ENCODE measurements around the gene ADIG.

Gene ADIG

GRCh38 chr20:38602185-38602581, 21.2 kb downstream of the ADIG start:
- DNase-seq (ENCODE audit: low spot score), result no peak

GRCh38 chr20:38603286-38603685, 22.3 kb downstream of the ADIG start:
- no peak for DNase-seq (ENCODE audit: low spot score)

GRCh38 chr20:38604873-38605303, 23.9 kb downstream of the ADIG start:
- no peak for DNase-seq (ENCODE audit: low spot score)

- DNase-seq (ENCODE audit: low spot score), result no peak
Observed at GRCh38 chr20:38607351-38607750, 26.4 kb downstream of the ADIG start.

GRCh38 chr20:38608188-38608587, 27.2 kb downstream of the ADIG start:
- DNase-seq (ENCODE audit: low spot score), result no peak

GRCh38 chr20:38609815-38610214, 28.8 kb downstream of the ADIG start:
- DNase-seq (ENCODE audit: low spot score), result no peak

- no peak for DNase-seq (ENCODE audit: low spot score)
Observed at GRCh38 chr20:38610521-38610920, 29.5 kb downstream of the ADIG start.

- no peak for DNase-seq (ENCODE audit: low spot score)
Observed at GRCh38 chr20:38612751-38613515, 31.9 kb downstream of the ADIG start.

- no peak for DNase-seq (ENCODE audit: low spot score)
Observed at GRCh38 chr20:38615283-38615682, 34.3 kb downstream of the ADIG start.

GRCh38 chr20:38616457-38616856, 35.5 kb downstream of the ADIG start:
- DNase-seq (ENCODE audit: low spot score), result no peak

GRCh38 chr20:38617011-38617829, 36.2 kb downstream of the ADIG start:
- no peak for DNase-seq (ENCODE audit: low spot score)

- no peak for DNase-seq (ENCODE audit: low spot score)
Observed at GRCh38 chr20:38617830-38618196, 36.8 kb downstream of the ADIG start.

- no peak for DNase-seq (ENCODE audit: low spot score)
Observed at GRCh38 chr20:38620441-38620840, 39.4 kb downstream of the ADIG start.

GRCh38 chr20:38623061-38623460, 42.1 kb downstream of the ADIG start:
- DNase-seq (ENCODE audit: low spot score), result no peak

GRCh38 chr20:38624084-38624483, 43.1 kb downstream of the ADIG start:
- DNase-seq (ENCODE audit: low spot score), result no peak

- no peak for DNase-seq (ENCODE audit: low spot score)
Observed at GRCh38 chr20:38625896-38626295, 44.9 kb downstream of the ADIG start.

- no peak for DNase-seq (ENCODE audit: low spot score)
Observed at GRCh38 chr20:38626921-38627659, 46.1 kb downstream of the ADIG start.

- DNase-seq (ENCODE audit: low spot score), result no peak
Observed at GRCh38 chr20:38628580-38629470, 47.8 kb downstream of the ADIG start.

GRCh38 chr20:38629979-38630378, 49.0 kb downstream of the ADIG start:
- DNase-seq (ENCODE audit: low spot score), result no peak

GRCh38 chr20:38630727-38631126, 49.7 kb downstream of the ADIG start:
- no peak for DNase-seq (ENCODE audit: low spot score)

- DNase-seq (ENCODE audit: low spot score), result no peak
Observed at GRCh38 chr20:38631155-38632022, 50.4 kb downstream of the ADIG start.
